ENCODE results near the gene SENP7. TPM values are rescaled to one million over a fixed set of nuclear protein-coding genes. Genes with fewer than 3 reads are reported as not detected.
"Not testable (repeated sequence)": the region's sequence is repeated elsewhere in the genome, so short reads cannot be mapped to it uniquely, and the experiment has no call there.

The SENP7 gene
- total RNA-seq, 1 experiment from 2014 or later = 12.0 TPM

GRCh38 chr3:101484805-101485620, 28.0 kb downstream of the SENP7 start:
- intact Hi-C loops (cut with micrococcal nuclease; ENCODE audit: unreplicated experiment) = no loop called here
- DNase-seq = peak; percentile 10
- no peak overlapping the region for H3K4me3 Mint-ChIP-seq (ENCODE audit: low read depth, unreplicated experiment)
- peak overlapping the region; percentile 60 for H3K27ac Mint-ChIP-seq (ENCODE audit: unreplicated experiment)
- no peaks in the 10 kb centered on the region for H3K9me3 Mint-ChIP-seq (ENCODE audit: low read depth, unreplicated experiment)
- CTCF ChIA-PET = no interaction called here
- H3K36me3 Mint-ChIP-seq (ENCODE audit: insufficient read depth, unreplicated experiment) = no peaks in the 10 kb centered on the region
- peaks cover 14% of the 10 kb centered on the region for H3K4me1 Mint-ChIP-seq (ENCODE audit: low read depth, unreplicated experiment)
- no TSS peak for BruUV-seq (replicated peaks)
- TF ChIP-seq, protein P1, sequence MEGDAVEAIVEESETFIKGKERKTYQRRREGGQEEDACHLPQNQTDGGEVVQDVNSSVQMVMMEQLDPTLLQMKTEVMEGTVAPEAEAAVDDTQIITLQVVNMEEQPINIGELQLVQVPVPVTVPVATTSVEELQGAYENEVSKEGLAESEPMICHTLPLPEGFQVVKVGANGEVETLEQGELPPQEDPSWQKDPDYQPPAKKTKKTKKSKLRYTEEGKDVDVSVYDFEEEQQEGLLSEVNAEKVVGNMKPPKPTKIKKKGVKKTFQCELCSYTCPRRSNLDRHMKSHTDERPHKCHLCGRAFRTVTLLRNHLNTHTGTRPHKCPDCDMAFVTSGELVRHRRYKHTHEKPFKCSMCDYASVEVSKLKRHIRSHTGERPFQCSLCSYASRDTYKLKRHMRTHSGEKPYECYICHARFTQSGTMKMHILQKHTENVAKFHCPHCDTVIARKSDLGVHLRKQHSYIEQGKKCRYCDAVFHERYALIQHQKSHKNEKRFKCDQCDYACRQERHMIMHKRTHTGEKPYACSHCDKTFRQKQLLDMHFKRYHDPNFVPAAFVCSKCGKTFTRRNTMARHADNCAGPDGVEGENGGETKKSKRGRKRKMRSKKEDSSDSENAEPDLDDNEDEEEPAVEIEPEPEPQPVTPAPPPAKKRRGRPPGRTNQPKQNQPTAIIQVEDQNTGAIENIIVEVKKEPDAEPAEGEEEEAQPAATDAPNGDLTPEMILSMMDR (IDR thresholded peaks at IDR 0.05; ENCODE audit: unreplicated experiment) = no peak
- no peaks in the 10 kb centered on the region for H3K27me3 Mint-ChIP-seq (ENCODE audit: unreplicated experiment)

GRCh38 chr3:101478980-101479379, 34.0 kb downstream of the SENP7 start:
- Mint-ChIP-seq H3K27me3 (ENCODE audit: unreplicated experiment) (no peaks in the 10 kb centered on the region), H3K27ac (ENCODE audit: unreplicated experiment) (no peak overlapping the region), H3K36me3 (ENCODE audit: insufficient read depth, unreplicated experiment) (no peaks in the 10 kb centered on the region), H3K4me3 (ENCODE audit: low read depth, unreplicated experiment) (no peak overlapping the region), H3K9me3 (ENCODE audit: low read depth, unreplicated experiment) (no peaks in the 10 kb centered on the region), H3K4me1 (ENCODE audit: low read depth, unreplicated experiment) (no peaks in the 10 kb centered on the region)
- TF ChIP-seq, protein P1 (IDR thresholded peaks at IDR 0.05; ENCODE audit: unreplicated experiment) = no peak
- intact Hi-C loops (cut with micrococcal nuclease; ENCODE audit: unreplicated experiment) = no loop called here
- no TSS peak for BruUV-seq (replicated peaks)
- CTCF ChIA-PET = no interaction called here
- DNase-seq = no peak

DNA sequence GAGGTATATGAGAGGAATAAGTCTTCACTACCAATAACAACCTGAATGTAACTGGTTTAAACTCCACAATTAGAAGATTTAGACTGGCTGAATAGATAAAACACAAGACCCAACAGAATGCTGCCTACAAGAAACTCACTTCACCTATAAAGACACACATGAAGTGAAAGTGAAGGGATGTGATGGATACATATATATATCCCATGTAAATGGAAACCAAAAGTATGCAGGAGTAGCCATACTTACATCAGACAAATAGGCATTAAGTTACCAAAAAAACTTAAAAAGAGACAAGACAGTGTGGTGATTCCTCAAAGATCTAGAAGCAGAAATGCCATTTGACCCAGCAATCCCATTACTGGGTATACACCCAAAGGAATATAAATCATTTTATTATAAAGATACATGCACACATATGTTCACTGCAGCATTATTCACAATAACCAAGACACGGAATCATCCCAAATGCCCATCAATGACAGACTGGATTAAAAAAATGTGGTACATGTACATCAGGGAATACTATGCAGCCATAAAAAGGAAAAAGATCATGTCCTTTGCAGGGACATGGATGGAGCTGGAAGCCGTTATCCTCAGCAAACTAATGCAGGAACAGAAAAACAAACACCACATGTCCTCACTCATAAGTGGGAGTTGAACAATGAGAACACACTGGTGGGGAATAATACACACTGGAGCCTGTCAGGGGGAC, 38.0 kb downstream of the SENP7 start:
- H3K4me1 Mint-ChIP-seq (ENCODE audit: low read depth, unreplicated experiment); H3K27ac Mint-ChIP-seq (ENCODE audit: unreplicated experiment); intact Hi-C loops (cut with micrococcal nuclease; ENCODE audit: unreplicated experiment); H3K36me3 Mint-ChIP-seq (ENCODE audit: insufficient read depth, unreplicated experiment); H3K27me3 Mint-ChIP-seq (ENCODE audit: unreplicated experiment); CTCF ChIA-PET; H3K4me3 Mint-ChIP-seq (ENCODE audit: low read depth, unreplicated experiment); H3K9me3 Mint-ChIP-seq (ENCODE audit: low read depth, unreplicated experiment); DNase-seq; BruUV-seq (replicated peaks): not testable (repeated sequence)

DNA sequence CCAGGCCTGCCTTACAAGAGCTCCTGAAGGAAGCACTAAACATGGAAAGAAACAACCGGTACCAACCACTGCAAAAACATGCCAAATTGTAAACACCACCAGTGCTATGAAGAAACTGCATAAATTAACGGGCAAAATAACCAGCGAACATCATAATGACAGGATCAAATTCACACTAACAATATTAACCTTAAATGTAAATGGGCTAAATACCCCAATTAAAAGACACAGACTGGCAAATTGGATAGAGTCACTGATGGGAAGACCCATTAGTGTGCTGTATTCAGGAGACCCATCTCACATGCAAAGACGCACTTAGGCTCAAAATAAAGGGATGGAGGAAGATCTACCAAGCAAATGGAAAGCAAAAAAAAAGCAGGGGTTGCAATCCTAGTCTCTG, 44.3 kb downstream of the SENP7 start:
- H3K27me3 Mint-ChIP-seq (ENCODE audit: unreplicated experiment); DNase-seq; H3K36me3 Mint-ChIP-seq (ENCODE audit: insufficient read depth, unreplicated experiment); H3K27ac Mint-ChIP-seq (ENCODE audit: unreplicated experiment); intact Hi-C loops (cut with micrococcal nuclease; ENCODE audit: unreplicated experiment); CTCF ChIA-PET; H3K4me1 Mint-ChIP-seq (ENCODE audit: low read depth, unreplicated experiment); H3K9me3 Mint-ChIP-seq (ENCODE audit: low read depth, unreplicated experiment); BruUV-seq (replicated peaks); H3K4me3 Mint-ChIP-seq (ENCODE audit: low read depth, unreplicated experiment): not testable (repeated sequence)

DNA sequence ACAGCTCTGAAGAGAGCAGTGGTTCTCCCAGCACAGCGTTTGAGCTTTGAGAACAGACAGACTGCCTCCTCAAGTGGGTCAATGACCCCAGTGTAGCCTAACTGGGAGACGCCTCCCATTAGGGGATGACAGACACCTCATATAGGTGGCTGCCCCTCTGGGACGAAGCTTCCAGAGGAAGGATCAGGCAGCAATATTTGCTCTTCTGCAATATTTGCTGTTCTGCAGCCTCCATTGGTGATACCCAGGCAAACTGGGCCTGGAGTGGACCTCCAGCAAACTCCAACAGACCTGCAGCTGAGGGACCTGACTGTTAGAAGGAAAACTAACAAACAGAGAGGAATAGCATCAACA, 45.7 kb downstream of the SENP7 start:
- H3K27me3 Mint-ChIP-seq (ENCODE audit: unreplicated experiment); H3K27ac Mint-ChIP-seq (ENCODE audit: unreplicated experiment); CTCF ChIA-PET; H3K9me3 Mint-ChIP-seq (ENCODE audit: low read depth, unreplicated experiment); intact Hi-C loops (cut with micrococcal nuclease; ENCODE audit: unreplicated experiment); DNase-seq; BruUV-seq (replicated peaks); H3K36me3 Mint-ChIP-seq (ENCODE audit: insufficient read depth, unreplicated experiment); H3K4me1 Mint-ChIP-seq (ENCODE audit: low read depth, unreplicated experiment): not testable (repeated sequence)
- H3K4me3 Mint-ChIP-seq (ENCODE audit: low read depth, unreplicated experiment) = peak overlapping the region; percentile 68

All from Calu3 (cell line).